Measurements from ENCODE around the gene HMGB1.
"Not testable (repeated sequence)": the region's sequence is repeated elsewhere in the genome, so short reads cannot be mapped to it uniquely, and the experiment has no call there.

The HMGB1 gene

GRCh38 chr13:30446126-30446500 is 19.6 kb downstream of the HMGB1 start:
- no peak for DNase-seq (ENCODE audit: low read depth)
- no peak overlapping the region for H3K4me3 ChIP-seq (ENCODE audit: low read depth, low read length)
- TF ChIP-seq CTCF (IDR thresholded peaks at IDR 0.05; ENCODE audit: control insufficient read depth, extremely low read depth, insufficient read depth) = no peak

- no peak for DNase-seq (ENCODE audit: low read depth)
- H3K4me3 ChIP-seq (ENCODE audit: low read depth, low read length) = no peak overlapping the region
- no peak for TF ChIP-seq CTCF (IDR thresholded peaks at IDR 0.05; ENCODE audit: control insufficient read depth, extremely low read depth, insufficient read depth)
Observed at GRCh38 chr13:30443957-30444404, 21.8 kb downstream of the HMGB1 start.

DNA sequence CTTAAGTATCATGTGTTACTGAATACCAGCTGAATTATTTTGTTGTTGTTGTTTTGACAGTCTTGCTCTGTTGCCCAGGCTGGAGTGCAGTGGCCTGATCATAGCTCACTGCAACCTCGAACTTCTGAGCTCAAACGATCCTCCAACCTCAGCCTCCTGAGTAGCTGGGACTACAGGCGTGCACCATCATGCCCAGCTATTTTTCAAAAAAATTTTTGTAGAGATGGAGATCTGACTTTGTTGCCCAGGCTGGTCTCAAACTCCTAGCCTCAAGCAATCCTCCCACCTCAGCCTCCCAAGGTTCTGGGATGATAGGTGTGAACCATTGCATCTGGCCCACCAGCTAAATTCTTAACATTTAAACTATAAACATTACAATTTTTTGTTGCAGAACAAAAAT is 22.2 kb downstream of the HMGB1 start:
- DNase-seq (ENCODE audit: low read depth); H3K4me3 ChIP-seq (ENCODE audit: low read depth, low read length): not testable (repeated sequence)

DNA sequence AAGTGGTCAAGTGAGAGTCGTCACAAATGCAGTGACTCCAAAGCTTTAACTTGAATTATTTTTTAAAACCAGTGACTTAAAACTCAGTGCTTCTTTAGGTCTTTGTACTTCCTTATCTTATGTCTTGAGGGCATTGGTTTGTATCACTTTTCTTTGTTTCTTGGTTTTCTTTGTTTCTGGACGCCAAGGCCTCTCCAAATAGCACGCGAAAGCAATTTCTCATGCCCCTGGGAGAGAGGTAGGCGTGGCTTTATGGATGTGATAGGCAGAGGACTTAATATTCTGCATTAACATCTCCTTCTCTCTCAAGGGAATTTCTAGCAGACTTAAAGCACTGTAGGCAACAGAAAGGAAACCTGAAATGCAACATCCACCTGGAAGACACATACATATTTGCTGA is 22.8 kb downstream of the HMGB1 start:
- no peak overlapping the region for H3K4me3 ChIP-seq (ENCODE audit: low read depth, low read length)
- no peak for TF ChIP-seq CTCF (IDR thresholded peaks at IDR 0.05; ENCODE audit: control insufficient read depth, extremely low read depth, insufficient read depth)
- no peak for DNase-seq (ENCODE audit: low read depth)

GRCh38 chr13:30440910-30441703 is 24.6 kb downstream of the HMGB1 start:
- H3K4me3 ChIP-seq (ENCODE audit: low read depth, low read length) = no peak overlapping the region
- TF ChIP-seq CTCF (IDR thresholded peaks at IDR 0.05; ENCODE audit: control insufficient read depth, extremely low read depth, insufficient read depth) = no peak
- no peak for DNase-seq (ENCODE audit: low read depth)

- H3K4me3 ChIP-seq (ENCODE audit: low read depth, low read length) = no peak overlapping the region
- no peak for TF ChIP-seq CTCF (IDR thresholded peaks at IDR 0.05; ENCODE audit: control insufficient read depth, extremely low read depth, insufficient read depth)
- DNase-seq (ENCODE audit: low read depth) = no peak
Observed at GRCh38 chr13:30438286-30438685, 27.4 kb downstream of the HMGB1 start.

GRCh38 chr13:30437177-30437576 is 28.6 kb downstream of the HMGB1 start:
- no peak for DNase-seq (ENCODE audit: low read depth)
- H3K4me3 ChIP-seq (ENCODE audit: low read depth, low read length) = no peak overlapping the region
- no peak for TF ChIP-seq CTCF (IDR thresholded peaks at IDR 0.05; ENCODE audit: control insufficient read depth, extremely low read depth, insufficient read depth)
